ENCODE measurements around the gene CHAC2.

DNA sequence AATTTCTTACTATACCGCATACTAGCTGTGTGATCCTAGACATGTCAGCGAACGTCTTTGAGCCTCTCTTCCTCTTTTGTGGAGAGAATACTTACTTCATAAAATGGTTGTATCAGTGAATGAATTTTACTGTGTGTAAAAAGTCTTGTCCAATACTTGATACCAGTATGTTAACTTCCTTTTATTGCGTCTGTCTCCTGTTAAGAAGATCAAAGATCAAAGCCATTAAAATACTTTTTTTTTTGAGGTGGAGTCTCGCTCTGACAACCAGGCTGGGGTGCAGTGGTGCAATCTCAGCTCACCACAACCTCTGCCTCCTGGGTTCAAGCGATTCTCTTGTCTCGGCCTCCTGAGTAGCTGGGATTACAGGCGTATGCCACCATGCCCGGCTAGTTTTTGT, 52.4 kb downstream of the CHAC2 start:
- TF ChIP-seq EZH2 (IDR thresholded peaks at IDR 0.05) (no peak), CTCF (IDR thresholded peaks at IDR 0.05) (no peak)

Measured in neural progenitor cell (in vitro differentiated cells).